CD4-positive, alpha-beta T cell treated with Interleukin-21 for 1 hour (primary cell): ENCODE measurements around the gene MLYCD.
"Not testable (repeated sequence)": the region's sequence is repeated elsewhere in the genome, so short reads cannot be mapped to it uniquely, and the experiment has no call there.

Experiments used
- DNase-seq: peaks from one replicate; pipeline ENCODE4 v3.0.0-alpha.2; 2020

The MLYCD gene

GRCh38 chr16:83942074-83942473 is 43.2 kb downstream of the MLYCD start:
- DNase-seq: no peak

GRCh38 chr16:83942815-83943515 is 44.0 kb downstream of the MLYCD start:
- no peak for DNase-seq

GRCh38 chr16:83943516-83944050 is 44.7 kb downstream of the MLYCD start:
- no peak for DNase-seq

- no peak for DNase-seq
Observed at GRCh38 chr16:83945587-83945986, 46.7 kb downstream of the MLYCD start.

- no peak for DNase-seq
Observed at GRCh38 chr16:83946154-83946780, 47.4 kb downstream of the MLYCD start.

GRCh38 chr16:83946781-83947566 is 48.1 kb downstream of the MLYCD start:
- DNase-seq: no peak

- no peak for DNase-seq
Observed at GRCh38 chr16:83947642-83948234, 48.8 kb downstream of the MLYCD start.

- no peak for DNase-seq
Observed at GRCh38 chr16:83948914-83949723, 50.2 kb downstream of the MLYCD start.

- no peak for DNase-seq
Observed at GRCh38 chr16:83949724-83950001, 50.7 kb downstream of the MLYCD start.

GRCh38 chr16:83950862-83951399 is 52.0 kb downstream of the MLYCD start:
- DNase-seq: not testable (repeated sequence)

- no peak for DNase-seq
Observed at GRCh38 chr16:83951544-83951943, 52.6 kb downstream of the MLYCD start.

GRCh38 chr16:83952587-83952939 is 53.6 kb downstream of the MLYCD start:
- no peak for DNase-seq

GRCh38 chr16:83952940-83953795 is 54.3 kb downstream of the MLYCD start, which contains the start of gene OSGIN1:
Gene OSGIN1, plus strand, starts transcription at chr16:83953240. Its CDS starts 4,432 bp downstream, at chr16:83957672.
- peak; percentile 46 for DNase-seq

GRCh38 chr16:83953796-83954576 is 55.1 kb downstream of the MLYCD start:
- peak; percentile 7 for DNase-seq

GRCh38 chr16:83954577-83955016 is 55.7 kb downstream of the MLYCD start:
- DNase-seq: no peak

GRCh38 chr16:83955218-83956130 is 56.6 kb downstream of the MLYCD start:
- DNase-seq: no peak

- DNase-seq: peak; percentile 63
Observed at GRCh38 chr16:83956336-83957289, 57.7 kb downstream of the MLYCD start.

GRCh38 chr16:83957296-83957855 is 58.5 kb downstream of the MLYCD start:
- no peak for DNase-seq
